Loucy (cell line): ENCODE data around the gene MGLL.

Experiments used
- H2AFZ ChIP-seq: fragments of 200-600 bp; sonication (generic); 2 replicates; pipeline ENCODE4 v1.6.0; 2016; ENCODE audit warnings: antibody characterized with exemption, mild to moderate bottlenecking, low read length, moderate library complexity
- H3F3A ChIP-seq: fragments of 200-600 bp; 2 replicates; pipeline ENCODE4 v1.6.0; 2016; ENCODE audit warnings: antibody characterized with exemption, low read depth, mild to moderate bottlenecking
- H3K27me3 ChIP-seq: fragments of 200-600 bp; sonication (generic); 2 replicates; pipeline ENCODE4 v1.6.1; 2014; ENCODE audit warnings: low read length, mild to moderate bottlenecking; ENCODE audit not compliant: insufficient read depth, poor library complexity, severe bottlenecking
- H3K36me3 ChIP-seq: fragments of 200-600 bp; sonication (generic); 2 replicates; pipeline ENCODE4 v1.6.1; 2016; ENCODE audit warnings: low read length; ENCODE audit not compliant: insufficient read depth
- H3K4me1 ChIP-seq: fragments of 200-600 bp; sonication (generic); 2 replicates; pipeline ENCODE4 v1.5.1; 2014; ENCODE audit warnings: low read length, mild to moderate bottlenecking; ENCODE audit not compliant: insufficient read depth, poor library complexity, severe bottlenecking
- H3K4me2 ChIP-seq: fragments of 200-600 bp; sonication (generic); 2 replicates; pipeline ENCODE4 v1.6.0; 2014; ENCODE audit warnings: antibody characterized with exemption, low read length, low read depth, mild to moderate bottlenecking; ENCODE audit not compliant: poor library complexity, severe bottlenecking
- H3K4me3 ChIP-seq: fragments of 200-600 bp; sonication (generic); 2 replicates; pipeline ENCODE4 v1.5.1; 2014; ENCODE audit warnings: low read length, mild to moderate bottlenecking, mixed read lengths; ENCODE audit not compliant: poor library complexity, severe bottlenecking
- H3K79me2 ChIP-seq: fragments of 200-600 bp; sonication (generic); 2 replicates; pipeline ENCODE4 v1.6.1; 2014; ENCODE audit warnings: low read length; ENCODE audit not compliant: insufficient read depth
- H3K9ac ChIP-seq: fragments of 200-600 bp; sonication (generic); 2 replicates; pipeline ENCODE4 v1.6.0; 2014; ENCODE audit warnings: mild to moderate bottlenecking, low read depth, low read length, moderate library complexity; ENCODE audit not compliant: poor library complexity, severe bottlenecking
- H3K9me2 ChIP-seq: fragments of 200-600 bp; sonication (generic); replicated peaks from 2 replicates; pipeline ENCODE4 v1.6.1; 2016; ENCODE audit warnings: low read depth, low read length, mixed read lengths
- H3K9me3 ChIP-seq: fragments of 200-600 bp; sonication (generic); 2 replicates; pipeline ENCODE4 v1.6.1; 2014; ENCODE audit warnings: mild to moderate bottlenecking, antibody characterized with exemption, low read length, low read depth; ENCODE audit not compliant: insufficient read depth
- H4K20me1 ChIP-seq: fragments of 200-600 bp; sonication (generic); 2 replicates; pipeline ENCODE4 v1.6.0; 2014; ENCODE audit warnings: antibody characterized with exemption, low read length, mild to moderate bottlenecking; ENCODE audit not compliant: insufficient read depth, poor library complexity, severe bottlenecking
- EZH2phosphoT487 ChIP-seq: fragments of 200-600 bp; IDR thresholded peaks from 2 replicates; pipeline ENCODE4 v1.6.1; 2018; ENCODE audit warnings: antibody characterized with exemption, mild to moderate bottlenecking, moderate library complexity, borderline replicate concordance
- TF ChIP-seq, protein P1 (sequence below): fragments of 200-600 bp; sonication (generic); conservative IDR thresholded peaks from 2 replicates; pipeline ENCODE4 v1.5.1; 2014; ENCODE audit warnings: mild to moderate bottlenecking, antibody characterized with exemption, low read length

Gene MGLL

DNA sequence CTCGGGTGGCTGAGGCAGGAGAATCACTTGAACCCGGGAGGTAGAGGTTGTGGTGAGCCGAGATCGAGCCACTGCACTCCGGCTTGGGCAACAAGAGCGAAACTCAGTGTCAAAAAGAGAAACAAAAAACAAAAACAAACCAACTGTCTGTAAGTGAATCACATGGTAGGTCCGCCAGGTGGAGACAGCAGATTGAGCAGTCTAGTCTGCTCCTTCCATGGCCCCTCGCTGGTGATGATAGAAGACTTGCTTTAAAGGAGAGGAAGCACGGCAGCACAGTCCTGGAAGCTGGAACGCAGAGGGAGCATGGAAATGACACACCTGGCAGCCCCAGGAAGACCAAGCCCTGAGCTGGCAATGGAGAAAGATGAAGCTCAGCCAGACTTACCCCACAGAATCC, 31.4 kb upstream of the MGLL start:
- Histone ChIP-seq H3K9me2 (no peaks in the 10 kb centered on the region), H3F3A (no peaks in the 10 kb centered on the region), H3K27me3 (no peaks in the 10 kb centered on the region), H3K4me1 (peaks cover 11% of the 10 kb centered on the region), H3K4me3 (no peak overlapping the region), H2AFZ (no peak overlapping the region), H3K4me2 (no peak overlapping the region), H3K9ac (no peak overlapping the region), H3K36me3 (no peaks in the 10 kb centered on the region), H3K79me2 (no peaks in the 10 kb centered on the region), H4K20me1 (no peaks in the 10 kb centered on the region), H3K9me3 (no peaks in the 10 kb centered on the region)
- TF ChIP-seq EZH2phosphoT487, result no peak
- TF ChIP-seq, protein P1, sequence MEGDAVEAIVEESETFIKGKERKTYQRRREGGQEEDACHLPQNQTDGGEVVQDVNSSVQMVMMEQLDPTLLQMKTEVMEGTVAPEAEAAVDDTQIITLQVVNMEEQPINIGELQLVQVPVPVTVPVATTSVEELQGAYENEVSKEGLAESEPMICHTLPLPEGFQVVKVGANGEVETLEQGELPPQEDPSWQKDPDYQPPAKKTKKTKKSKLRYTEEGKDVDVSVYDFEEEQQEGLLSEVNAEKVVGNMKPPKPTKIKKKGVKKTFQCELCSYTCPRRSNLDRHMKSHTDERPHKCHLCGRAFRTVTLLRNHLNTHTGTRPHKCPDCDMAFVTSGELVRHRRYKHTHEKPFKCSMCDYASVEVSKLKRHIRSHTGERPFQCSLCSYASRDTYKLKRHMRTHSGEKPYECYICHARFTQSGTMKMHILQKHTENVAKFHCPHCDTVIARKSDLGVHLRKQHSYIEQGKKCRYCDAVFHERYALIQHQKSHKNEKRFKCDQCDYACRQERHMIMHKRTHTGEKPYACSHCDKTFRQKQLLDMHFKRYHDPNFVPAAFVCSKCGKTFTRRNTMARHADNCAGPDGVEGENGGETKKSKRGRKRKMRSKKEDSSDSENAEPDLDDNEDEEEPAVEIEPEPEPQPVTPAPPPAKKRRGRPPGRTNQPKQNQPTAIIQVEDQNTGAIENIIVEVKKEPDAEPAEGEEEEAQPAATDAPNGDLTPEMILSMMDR, result no peak

DNA sequence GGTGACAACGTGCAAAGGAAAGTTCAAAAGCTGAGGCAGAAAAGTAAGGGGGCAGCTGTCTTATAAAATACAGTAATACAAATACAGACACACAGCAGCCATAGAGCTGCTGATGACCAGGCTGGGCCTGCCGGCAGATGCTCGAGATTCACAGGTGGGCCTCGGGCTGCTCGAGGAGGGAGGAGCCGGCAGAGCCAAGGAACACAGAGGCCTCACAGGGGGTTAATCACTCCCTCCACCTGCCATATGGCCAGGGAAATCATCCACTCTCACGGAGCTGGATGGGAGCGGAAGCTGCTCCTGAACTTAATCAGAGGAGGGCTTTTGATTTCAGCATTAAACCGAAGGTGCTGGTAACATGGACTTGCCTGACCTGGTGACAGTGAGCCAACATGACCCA, 29.6 kb upstream of the MGLL start:
- H2AFZ ChIP-seq, result no peak overlapping the region
- H3K27me3 ChIP-seq, result no peaks in the 10 kb centered on the region
- no peaks in the 10 kb centered on the region for H3K36me3 ChIP-seq
- H3K9me2 ChIP-seq, result no peaks in the 10 kb centered on the region
- H3K9me3 ChIP-seq, result no peaks in the 10 kb centered on the region
- H4K20me1 ChIP-seq, result no peaks in the 10 kb centered on the region
- peaks cover 6% of the 10 kb centered on the region for H3K4me1 ChIP-seq
- H3K4me3 ChIP-seq, result no peak overlapping the region
- H3K79me2 ChIP-seq, result no peaks in the 10 kb centered on the region
- H3F3A ChIP-seq, result no peaks in the 10 kb centered on the region
- TF ChIP-seq, protein P1, result no peak
- no peak for TF ChIP-seq EZH2phosphoT487
- H3K4me2 ChIP-seq, result no peak overlapping the region
- no peak overlapping the region for H3K9ac ChIP-seq

DNA sequence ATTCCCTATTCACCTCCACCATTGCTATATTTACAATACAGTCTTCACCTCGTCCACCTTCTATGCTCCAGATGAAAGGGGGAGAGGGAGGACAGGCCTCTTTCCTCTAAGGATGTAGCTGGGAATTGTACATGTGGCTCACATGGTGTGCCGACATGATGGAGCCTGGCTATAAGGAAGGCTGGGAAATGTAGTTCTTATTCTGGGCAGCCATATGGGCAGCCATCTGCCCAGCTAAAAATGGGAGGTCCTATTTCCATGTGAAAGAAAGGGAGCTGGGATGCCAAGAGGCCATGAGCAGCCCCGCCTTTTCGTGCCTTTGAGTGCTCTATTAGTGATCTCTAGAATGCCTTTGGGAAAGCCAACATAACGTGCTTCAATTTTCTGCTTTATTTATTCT, 27.1 kb upstream of the MGLL start:
- TF ChIP-seq EZH2phosphoT487, result no peak
- TF ChIP-seq, protein P1, result no peak
- Histone ChIP-seq H3K79me2 (no peaks in the 10 kb centered on the region), H2AFZ (no peak overlapping the region), H3K27me3 (no peaks in the 10 kb centered on the region), H3K4me3 (no peak overlapping the region), H3F3A (no peaks in the 10 kb centered on the region), H3K4me1 (no peaks in the 10 kb centered on the region), H3K9ac (no peak overlapping the region), H3K4me2 (no peak overlapping the region), H3K36me3 (no peaks in the 10 kb centered on the region), H3K9me2 (no peaks in the 10 kb centered on the region), H3K9me3 (no peaks in the 10 kb centered on the region), H4K20me1 (no peaks in the 10 kb centered on the region)
